OCI-M1 (cell line): Measurements from ENCODE around the gene PALMD.

Experiments used
- DNase-seq: peaks from one replicate; lab custom pipeline; 2025; lab: John Stamatoyannopoulos, UW

Gene PALMD

GRCh38 chr1:99634971-99635624 lies 10.8 kb upstream of the PALMD start:
- no peak for DNase-seq

DNA sequence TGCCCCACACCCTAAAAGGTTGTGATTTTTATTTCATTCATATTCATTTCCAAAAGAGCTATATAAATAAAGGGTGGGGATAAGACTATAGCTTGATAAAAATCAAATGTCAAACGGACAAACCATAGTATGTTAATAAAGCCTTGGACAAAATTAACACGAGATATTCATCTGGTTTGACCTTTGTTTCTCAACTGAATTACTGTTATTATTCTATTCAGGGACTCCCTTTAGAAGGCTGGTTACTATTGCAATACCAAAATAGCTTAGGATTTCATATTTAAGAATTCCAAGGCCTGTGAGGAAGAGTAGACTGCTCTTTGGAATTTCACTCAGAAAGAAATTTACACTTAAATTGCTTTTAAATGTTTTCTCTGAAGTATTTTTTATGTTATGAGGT lies 10.2 kb upstream of the PALMD start:
- no peak for DNase-seq

GRCh38 chr1:99636647-99637175 lies 9.2 kb upstream of the PALMD start:
- DNase-seq = no peak

- no peak for DNase-seq
These were observed 7.1 kb upstream of the PALMD start for GRCh38 chr1:99638853-99639252.

DNA sequence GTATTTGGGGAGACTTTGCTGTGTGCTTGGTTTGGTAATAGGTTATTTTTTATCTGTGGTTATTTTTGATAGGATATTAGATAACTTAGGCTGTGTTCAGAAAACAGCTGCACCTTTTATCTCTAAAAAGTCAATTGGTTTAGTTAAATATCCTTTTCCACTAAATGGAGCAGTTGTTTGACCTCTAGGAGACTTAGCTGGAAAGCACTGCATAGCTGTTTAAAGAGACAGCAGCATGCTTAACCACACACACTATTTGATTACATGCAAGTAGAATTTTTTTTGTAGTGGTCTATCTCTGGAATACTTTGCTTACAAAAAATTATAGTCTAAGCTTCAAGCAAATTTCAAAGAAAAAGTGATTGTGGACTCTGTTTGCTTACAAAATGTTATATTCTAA lies 6.5 kb upstream of the PALMD start:
- DNase-seq = no peak

- no peak for DNase-seq
These were observed 6.0 kb upstream of the PALMD start for GRCh38 chr1:99639945-99640344.

- peak; percentile 26 for DNase-seq
These were observed 5.2 kb upstream of the PALMD start for GRCh38 chr1:99640672-99641071.

DNA sequence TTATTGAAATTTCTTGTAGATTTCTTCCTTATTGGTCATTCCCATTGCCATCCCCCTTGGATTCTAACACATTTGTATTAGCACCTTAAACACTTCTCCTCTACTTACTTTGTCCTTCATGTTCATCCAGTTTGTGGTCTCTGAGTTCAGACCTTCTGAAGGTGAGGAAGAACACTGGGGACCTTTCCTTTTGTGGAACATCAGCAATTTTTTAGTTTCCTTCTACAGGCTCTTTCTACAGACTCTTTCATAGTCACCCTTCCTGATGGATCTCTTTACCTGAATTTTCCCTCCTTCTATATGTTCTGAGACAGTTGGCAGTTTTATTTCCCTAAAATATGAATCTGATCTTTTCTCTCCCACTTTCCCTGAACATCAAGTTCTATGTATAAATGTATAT lies 4.4 kb upstream of the PALMD start:
- DNase-seq = no peak

DNA sequence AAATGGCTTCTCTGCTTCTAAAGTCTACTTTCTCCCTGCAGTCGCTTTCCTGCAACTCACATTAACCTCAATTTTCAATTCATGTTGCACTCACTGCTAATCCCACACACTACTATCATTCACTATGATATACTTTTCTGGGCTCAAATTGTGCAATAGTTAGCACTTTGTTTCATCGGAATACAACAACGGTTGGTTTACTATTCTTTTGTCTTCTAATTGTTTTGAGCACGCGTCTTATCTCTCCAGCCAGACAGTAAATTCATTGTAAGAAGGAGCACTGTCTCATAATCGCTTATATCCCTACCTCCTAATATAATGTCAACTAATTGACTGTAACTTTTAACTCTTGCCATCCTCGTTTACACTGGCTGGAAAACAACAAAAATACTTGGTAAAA lies 3.9 kb upstream of the PALMD start:
- DNase-seq = peak; percentile 88

- DNase-seq = no peak
These were observed 2.7 kb upstream of the PALMD start for GRCh38 chr1:99643021-99643779.

DNA sequence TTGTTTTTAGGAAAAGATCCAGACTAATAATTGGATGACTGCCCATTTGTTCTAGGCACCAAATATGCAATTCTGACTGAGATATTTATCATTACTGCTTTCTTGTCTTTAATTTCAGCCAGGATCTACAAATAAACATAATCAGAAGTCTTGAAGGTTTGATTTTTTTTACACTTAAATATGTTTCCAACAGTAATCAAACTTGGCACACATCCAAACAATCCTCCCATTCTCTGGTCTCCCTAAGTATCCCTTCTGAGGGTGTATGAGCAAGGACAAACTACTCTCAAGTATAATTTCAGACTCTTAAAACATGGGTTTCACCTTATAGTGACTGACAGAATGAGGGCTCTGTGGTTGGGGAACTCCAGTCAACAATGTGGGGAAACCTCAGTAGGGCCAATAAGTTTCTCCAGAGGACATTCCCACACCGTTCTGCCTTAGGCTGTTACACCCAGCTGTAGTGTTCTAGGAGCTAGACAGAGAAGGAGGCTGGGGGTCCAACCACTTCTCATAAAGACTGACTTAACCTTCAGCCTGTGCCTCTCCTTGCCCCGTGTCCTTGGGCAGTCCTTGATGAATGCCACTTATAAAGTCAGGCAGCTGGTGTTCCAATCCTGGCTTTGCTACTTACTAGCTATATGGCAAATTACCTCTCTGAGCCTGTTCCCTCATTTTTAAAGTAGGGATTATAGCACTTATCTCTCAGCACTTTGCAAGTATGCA lies 1.5 kb upstream of the PALMD start:
- DNase-seq = no peak

- DNase-seq = no peak
These were observed 710 bp upstream of the PALMD start for GRCh38 chr1:99645203-99645602.

DNA sequence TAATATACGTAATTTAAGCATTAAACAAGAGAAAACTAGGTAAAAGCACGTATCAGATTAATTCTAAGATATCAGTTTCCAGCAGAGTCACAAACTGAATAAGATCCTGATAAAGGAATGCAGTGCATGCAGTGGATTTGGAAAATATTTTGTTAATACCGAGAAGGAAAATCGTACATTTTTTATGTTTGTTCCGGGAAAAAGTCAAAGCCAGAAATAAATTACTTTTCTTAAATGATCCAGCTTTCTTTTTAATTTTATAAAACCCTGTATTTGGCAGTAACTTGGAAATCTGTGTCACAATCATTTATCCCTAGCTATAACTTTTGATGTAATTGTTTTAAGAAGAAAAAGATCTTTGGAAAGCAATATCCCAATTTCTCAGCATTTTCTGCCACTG lies 955 bp downstream of the PALMD start:
- DNase-seq = no peak

DNA sequence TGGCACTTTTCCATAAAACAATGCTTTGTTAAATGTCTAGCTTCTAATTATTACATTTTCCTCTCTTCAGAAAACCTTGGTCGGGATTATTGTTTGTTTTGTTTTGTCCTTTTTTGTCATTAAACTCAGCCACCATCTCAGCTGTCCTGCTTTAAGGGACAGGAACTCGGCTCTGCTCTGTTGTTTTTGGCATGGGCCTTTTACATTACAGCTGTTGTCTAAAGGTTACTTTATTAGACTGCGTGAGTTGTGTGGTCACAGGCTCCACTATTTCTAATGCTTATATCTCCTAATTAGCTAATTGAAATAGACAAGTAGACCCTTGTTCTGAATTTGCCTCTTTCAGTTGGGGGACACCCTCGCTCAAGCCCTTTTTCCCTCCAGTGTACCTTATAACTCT lies 1.6 kb downstream of the PALMD start:
- DNase-seq = no peak

GRCh38 chr1:99648107-99648506 lies 2.2 kb downstream of the PALMD start:
- no peak for DNase-seq

DNA sequence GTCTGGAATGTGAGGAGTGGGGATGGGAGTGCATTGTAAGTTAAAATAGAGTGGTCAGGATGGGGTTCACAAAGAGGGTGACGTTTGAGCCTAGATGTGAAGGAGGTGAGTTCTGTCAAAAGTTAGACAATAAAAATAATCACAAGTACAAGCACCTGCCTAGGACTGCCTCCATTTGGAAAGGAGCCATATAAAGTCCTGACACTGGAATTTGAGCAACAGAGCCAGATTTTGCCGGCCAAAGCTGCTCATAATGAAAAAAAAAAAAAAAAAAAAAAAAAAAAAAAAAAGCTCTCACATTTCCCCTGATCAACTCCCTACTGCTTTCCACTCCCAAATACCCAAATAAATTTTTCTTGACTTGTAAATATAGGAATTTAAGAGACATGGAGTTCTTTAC lies 4.1 kb downstream of the PALMD start:
- DNase-seq = no peak

DNA sequence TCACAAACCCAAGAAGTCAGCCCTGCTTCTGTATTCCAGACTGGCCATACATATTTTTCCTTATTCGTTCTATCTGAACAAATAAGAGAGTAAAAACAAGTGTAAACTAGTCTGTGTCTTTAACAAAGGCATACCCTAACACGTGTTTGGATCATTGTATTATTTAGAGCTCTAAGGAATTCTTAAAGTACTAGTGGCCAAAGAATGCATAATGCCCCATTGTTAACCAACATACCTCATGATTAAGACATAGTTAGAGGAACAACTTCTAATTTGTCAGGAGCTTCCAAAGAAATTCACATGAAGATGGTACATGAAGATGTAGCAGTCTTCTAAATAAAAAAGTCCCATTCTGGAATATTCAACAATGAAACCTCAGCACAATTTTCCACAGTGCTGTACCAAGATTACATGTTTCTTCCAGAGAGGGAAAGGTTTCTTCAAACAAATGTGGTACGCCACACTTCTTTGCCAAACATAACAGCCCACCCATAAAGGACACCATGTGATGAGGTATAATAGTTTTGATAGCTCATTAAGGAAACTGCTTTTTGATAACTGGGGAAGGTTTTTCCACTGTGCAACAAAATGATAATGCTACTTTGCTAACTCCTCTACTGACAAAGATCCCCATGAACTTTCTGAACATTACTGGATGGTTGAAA lies 5.0 kb downstream of the PALMD start:
- DNase-seq = no peak

- no peak for DNase-seq
These were observed 7.0 kb downstream of the PALMD start for GRCh38 chr1:99652881-99653281.

DNA sequence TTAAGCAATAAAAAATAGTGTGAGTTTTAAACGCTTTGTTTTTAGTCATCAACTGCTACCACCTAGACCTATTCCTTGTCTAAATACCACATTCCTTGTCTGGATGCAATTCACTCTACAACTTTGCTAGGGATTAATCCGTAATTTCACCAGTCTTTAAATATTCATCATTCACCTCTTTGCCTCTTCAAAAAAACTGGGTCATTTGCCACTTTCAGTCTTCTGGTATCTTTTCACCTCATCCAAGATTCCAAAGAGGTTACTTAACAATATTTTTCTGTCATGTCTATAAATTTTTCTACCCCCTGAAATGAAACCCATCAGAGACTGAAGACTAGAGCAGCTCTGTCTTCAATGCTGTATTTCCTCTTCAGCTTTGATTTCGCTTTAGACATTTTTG lies 9.5 kb downstream of the PALMD start:
- DNase-seq = no peak

DNA sequence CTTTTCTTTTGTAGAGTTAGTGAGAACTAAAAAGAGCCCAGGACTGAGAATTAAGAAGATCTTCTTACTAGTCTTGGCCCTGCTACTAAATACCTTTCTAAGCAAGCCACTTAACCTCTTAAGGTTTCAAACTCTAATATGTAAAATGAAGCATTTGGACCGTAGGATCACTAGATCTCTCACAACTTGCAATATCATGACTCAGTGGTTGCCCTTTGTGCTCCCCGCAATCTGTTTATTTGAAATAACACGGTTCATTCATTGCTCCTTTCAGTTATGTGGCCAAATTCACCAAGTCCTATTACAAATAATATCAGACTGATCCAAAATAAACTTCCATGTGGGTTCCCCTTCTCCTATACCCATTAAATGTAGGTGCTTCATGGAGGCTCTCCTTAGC lies 10.8 kb downstream of the PALMD start:
- no peak for DNase-seq

DNA sequence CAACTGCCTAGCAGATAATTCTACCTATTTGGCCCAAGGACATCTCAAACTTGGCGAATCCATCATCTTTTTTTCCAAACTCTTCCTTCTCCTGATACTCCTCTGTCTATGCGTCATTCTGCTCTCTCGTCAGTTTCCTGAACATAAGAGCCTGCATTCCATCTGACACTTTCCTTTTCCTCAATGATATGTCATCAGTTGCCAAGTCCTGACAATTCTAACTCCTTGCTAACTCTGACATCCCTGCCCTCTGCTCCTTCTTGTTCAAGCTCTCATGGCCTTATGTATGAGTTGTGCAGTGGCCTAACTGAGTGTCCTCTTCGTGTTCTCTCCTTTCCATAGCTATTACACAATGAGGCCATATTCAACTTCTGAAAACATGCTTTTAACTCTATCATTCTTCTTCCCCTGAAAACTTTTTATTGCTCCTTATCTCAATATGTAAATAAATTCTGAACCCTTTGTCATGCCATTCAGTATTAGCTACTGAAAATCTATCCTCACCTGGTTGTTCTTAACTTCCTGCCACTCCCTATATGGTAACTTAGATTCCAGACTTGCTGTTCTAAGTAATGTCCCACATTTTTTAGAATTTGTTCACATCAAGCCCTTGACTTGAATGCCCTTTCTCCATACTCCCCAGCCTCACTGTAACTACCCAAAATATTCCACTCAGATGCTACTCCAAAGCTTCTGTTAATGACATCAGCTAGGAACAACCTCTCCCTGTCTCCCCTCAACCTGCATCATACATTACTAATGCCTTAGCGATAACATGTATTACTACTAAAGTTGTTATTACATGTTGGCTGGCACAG lies 11.5 kb downstream of the PALMD start:
- DNase-seq = no peak

DNA sequence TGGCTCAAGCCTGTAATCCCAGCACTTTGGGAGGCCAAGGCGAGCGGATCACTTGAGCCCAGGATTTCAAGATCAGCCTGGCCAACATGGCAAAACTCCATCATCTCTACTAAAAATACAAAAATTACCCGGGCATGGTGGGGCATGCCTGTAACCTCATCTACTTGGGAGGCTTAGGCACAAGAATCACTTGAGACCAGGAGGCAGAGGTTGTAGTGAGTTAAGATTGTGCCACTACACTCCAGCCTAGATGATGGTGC lies 12.0 kb downstream of the PALMD start:
- no peak for DNase-seq
